ENCODE results near the gene PIK3R6.

DNA sequence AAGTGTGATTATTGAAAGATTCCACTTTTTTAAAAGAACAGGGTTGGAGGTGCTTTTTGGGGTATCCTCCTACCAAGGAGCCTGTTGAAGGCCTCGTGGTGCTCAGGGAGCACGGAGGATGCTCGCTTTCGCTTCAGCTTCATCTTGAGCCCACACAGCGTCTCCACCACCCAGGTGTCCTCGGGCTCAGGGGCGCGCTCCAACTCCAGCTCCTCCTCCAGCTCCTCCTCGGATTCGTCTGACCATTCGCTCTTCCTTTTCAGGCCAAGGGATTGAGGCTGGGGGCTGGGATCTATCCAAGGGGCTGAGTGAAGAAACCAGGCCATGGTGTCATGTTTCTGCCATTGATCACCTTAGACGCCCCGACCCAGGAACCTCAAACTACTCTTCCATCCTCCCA is 110.3 kb downstream of the PIK3R6 start:
- TF ChIP-seq CTCF (IDR thresholded peaks at IDR 0.05; ENCODE audit: low read depth, low read length) (no peak), POLR2A (IDR thresholded peaks at IDR 0.05; ENCODE audit: extremely low read depth, insufficient read length) (no peak), MYC (IDR thresholded peaks at IDR 0.05; ENCODE audit: low read depth, low read length) (no peak)

Data from NB4 (cell line).